GM18951 (cell line): ENCODE results near the gene GNPTG.

Source experiments
- POLR2A ChIP-seq: IDR thresholded peaks from 4 replicates; pipeline ENCODE4 v1.6.1; 2011; ENCODE audit warnings: mild to moderate bottlenecking; ENCODE audit not compliant: insufficient read length, insufficient read depth; ENCODE audit errors: extremely low read depth
- in situ Hi-C: fragments of 300-500 bp; cut with MboI; formaldehyde crosslinking; loops from one replicate; pipeline ENCODE4 v1.12.0; 2022; ENCODE audit warnings: low sequenced_read_pairs, mixed read lengths, inconsistent platforms; ENCODE audit not compliant: unreplicated experiment

GNPTG gene

DNA sequence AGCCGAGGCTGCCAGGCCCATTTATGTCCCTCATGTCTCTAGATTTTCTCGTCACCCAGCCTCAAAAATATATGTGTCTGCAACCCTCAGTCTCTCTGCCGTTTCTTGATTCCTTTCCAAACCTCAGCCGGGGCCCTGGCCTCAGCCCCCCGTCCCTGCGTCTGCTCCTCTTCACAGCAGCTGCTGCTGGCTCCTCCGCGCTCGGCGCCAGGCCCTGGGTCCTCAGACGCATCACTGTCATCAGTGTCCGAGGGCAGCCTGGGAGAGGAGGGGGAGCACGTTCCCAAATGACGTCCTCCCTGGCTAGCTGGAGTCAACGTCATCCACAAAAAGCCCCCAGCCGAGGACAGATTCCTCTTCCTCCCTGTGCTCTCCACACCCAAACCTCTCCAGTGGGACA lies 2.4 kb upstream of the GNPTG start:
- in situ Hi-C loops: no loop called here
- TF ChIP-seq POLR2A: no peak

DNA sequence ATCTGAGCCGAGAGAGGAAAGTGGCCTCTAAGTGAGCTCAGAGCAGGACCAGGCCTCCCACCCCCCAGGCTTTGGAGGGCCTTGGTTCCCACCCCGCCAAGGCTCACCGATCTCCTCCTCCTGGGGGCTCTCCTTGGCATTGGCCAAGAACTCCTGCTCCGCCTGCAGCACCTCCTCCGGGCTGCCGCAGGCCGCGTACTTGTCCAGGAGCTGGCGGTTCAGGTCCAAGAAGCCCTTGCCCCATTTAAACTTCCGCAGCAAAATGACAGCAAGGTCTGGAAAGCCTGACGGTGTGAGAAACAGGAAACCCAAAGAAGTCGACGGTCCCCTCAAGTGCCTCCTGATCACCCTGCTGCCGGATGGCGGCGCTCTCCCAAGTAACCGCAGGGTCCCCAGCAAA lies 1.8 kb upstream of the GNPTG start:
- in situ Hi-C loops: no loop called here
- TF ChIP-seq POLR2A: no peak

DNA sequence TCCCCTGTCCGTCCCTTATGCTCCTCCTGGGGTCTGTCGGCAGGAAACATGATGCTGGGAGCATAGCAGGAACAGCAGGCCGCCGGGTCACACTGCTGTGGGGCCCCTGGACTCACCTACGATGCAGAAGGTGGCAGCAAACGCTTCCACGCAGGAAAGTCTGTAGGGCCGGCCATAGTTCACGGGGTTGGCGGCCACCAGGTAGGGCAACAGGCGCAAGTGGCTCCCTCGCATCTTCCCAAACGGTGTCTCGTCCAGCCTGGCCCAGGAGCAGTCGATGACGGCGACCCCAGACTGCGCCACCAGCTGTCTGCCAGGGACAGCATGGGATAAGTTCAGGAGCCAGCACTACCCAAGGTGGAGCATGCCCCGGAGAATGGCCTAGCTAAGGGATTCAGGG lies 1.0 kb upstream of the GNPTG start:
- no peak for TF ChIP-seq POLR2A
- in situ Hi-C loops: no loop called here

DNA sequence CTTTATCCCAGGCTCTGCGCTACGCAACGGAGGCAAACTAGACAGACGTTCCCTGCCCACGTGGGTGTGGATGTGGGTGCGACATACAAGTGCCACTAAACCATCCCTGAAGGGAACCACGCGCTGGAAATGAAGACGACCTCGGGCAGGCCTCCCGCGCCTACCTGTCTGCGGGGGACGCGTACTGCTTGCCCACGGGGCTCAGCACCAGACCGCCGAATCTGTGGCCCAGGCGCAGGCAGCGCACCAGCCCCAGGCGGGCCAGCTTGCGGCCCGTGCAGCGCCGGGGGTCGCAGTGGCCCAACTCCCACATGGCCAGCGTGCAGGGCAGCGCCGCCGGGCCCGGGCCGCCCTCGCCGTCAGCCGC lies 533 bp upstream of the GNPTG start:
- TF ChIP-seq POLR2A: no peak
- in situ Hi-C loops: no loop called here

DNA sequence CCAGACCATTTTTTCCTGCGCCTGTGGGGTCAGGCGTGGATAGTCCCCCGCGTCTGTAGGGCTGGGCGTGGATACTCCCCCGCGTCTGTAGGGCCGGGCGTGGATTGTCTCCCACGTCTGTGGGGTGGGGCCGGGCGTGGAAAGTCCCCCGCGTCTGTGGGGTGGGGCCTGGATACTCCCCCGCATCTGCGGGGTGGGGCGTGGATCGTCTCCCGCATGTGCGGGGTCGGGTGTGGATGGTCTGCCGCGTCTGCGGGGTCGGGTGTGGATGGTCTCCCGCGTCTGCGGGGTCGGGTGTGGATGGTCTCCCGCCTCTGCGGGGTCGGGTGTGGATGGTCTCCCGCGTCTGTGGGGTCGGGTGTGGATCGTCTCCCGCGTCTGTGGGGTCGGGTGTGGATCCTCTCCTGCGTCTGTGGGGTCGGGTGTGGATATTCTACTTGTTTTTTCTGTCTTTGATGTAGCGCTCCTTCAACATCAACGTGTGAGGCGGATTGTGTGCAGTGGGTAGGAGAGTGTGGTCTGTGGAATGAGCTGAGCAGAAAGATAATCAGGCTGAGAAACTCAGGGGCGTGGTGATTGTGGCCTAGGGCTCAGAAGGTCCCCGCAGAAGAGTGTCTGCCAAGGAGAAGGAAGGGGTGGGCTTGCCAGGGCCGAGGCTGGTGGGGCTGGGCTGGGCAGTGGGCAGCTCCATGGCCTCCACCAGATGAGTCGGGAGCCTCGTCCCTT lies 3.2 kb downstream of the GNPTG start:
- TF ChIP-seq POLR2A: no peak
- in situ Hi-C loops: no loop called here

DNA sequence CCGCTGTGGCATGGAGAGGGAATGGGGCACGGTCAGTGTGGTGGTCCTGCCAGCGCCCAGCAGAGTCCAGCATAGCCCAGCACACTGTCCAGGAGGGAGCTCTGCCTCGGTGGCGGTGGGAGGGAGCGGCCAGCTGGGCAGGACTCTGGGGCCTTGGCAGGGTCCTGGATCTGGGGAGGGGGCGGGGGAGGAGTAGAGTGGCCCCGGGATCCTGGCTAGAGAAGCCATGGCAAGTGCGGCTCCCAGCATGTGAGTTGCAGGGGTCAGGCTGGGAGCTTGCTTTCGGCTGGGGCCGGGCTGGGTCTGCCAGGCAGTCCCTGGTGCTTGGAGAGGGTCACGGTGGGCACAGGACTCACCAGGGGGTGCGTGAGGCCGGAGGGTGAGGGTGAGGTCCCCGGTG lies 3.9 kb downstream of the GNPTG start:
- in situ Hi-C loops: no loop called here
- TF ChIP-seq POLR2A: no peak

DNA sequence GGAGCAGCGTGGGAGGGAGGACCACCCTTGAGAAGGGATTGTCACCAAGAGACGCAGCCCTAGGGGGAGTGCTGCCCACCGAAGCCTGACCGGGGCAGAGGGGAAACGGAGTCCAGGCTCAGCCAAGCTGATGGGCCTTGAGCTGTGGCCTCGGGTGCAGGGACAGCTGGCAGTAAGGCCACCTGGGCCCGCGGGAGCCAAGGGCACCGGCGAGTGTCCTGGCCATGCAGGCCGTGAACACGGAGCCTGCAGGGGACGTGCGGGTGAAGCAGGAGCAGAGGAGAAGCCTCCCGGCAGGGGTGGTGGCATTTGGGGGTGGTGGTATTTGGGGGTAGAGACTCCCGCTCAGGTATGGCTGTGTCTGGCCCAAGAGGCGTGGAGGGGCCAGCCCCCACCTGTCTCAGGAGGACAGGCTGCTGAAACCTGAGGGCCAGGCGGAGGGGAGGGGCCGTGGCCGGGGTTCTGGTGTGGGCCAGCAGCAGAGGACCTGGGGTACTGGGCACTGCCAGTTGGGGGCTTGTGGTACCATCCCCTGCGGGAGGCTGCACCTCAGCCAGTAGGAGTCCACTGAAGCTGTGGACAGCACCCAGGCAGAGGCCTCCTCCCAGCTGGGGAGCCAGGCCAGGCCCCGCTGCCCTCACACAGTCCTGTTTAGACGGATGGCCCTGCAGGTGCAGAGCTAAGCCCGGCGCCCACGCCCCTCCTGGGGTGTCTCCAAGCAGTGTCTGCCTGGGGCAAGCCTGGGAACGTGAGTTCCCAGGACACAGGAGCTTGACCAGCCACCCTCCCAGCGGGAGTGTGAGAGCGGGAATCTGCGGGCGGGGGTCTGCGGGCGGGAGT lies 4.5 kb downstream of the GNPTG start:
- in situ Hi-C loops: no loop called here
- TF ChIP-seq POLR2A: no peak

DNA sequence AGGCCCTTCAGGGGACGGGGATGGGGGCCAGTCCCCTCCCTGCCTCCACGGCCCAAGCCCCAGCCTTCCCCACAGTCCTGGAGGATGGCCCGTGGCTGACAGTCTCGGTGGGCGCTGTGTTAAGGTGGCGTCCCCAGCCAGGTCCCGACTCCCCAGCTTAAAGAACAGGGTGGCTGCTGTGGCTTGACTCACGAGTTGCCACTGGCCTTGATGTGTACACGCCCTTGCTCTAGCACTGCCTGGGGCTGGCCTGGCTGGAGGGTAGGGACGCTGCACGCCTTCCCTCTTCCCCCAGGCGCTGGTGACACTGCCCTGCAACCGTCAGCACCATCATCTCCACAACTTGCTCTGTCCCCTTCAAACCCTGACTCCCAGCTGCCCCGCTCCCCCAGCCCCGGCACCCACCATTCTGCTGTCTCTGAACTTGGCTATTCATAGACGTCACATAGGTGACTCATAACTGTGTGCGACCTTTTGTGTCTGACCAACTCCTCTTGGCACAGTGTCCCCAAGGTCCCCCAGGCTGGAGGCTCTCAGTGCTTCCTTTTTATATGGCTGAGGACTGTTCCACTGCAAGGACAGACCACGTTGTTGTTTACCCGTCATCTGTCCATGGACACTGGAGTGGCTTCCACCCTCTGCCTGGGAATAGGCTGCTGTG lies 6.3 kb downstream of the GNPTG start:
- no peak for TF ChIP-seq POLR2A
- in situ Hi-C loops: no loop called here

DNA sequence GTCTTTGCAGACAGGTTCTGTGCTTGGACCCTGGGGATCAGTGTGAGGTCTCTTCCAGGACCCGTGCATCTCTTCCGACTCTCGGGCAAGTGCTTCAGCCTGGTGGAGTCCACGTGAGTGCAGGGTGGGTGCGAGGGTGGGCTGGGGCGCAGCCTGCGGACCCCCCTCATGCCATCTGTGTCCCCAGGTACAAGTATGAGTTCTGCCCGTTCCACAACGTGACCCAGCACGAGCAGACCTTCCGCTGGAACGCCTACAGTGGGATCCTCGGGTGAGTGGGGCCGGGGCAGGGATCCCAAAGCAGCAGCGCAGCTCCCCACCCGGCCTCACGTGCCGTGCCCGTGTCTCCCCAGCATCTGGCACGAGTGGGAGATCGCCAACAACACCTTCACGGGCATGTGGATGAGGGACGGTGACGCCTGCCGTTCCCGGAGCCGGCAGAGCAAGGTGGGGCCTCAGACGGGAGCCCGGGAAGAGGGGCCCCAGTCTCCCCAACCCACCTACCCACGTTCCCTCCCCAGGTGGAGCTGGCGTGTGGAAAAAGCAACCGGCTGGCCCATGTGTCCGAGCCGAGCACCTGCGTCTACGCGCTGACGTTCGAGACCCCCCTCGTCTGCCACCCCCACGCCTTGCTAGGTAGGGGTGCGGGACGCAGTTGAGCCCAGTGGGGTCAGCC lies 10.1 kb downstream of the GNPTG start:
- in situ Hi-C loops: no loop called here
- TF ChIP-seq POLR2A: no peak

DNA sequence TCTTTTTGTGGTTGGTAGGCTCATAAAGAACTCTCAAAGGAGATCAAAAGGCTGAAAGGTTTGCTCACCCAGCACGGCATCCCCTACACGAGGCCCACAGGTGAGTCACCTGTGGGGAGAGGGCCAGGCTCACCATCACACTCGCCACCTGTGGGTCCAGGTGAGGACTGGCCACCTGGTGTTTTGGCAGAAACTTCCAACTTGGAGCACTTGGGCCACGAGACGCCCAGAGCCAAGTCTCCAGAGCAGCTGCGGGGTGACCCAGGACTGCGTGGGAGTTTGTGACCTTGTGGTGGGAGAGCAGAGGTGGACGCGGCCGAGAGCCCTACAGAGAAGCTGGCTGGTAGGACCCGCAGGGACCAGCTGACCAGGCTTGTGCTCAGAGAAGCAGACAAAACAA lies 11.1 kb downstream of the GNPTG start:
- TF ChIP-seq POLR2A: no peak
- in situ Hi-C loops: no loop called here

DNA sequence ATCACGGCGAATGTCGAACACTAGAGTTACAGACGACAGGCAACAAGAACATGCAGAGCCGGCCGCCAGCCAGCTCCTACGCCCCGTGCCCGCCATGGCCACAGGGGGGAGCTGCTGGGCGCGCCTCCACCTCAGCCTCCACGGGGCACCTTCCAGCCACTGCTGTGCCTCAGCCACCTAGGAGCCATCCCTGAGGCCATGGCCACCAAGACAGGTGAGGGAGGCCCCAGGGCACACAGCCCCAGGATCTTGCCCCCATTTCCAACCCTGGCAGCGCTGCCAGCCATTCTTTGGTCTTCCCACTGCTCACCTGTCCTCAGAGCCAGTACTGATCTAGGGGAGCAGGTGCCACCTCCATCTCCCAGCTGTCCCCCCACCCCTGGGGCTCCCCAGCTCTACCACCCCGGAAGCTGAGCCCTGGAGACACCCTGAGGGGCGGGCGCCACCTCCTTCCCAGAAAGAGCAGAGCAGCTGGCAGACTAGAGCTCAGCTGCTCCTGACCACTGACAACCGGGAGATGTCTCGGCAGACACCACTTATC lies 11.8 kb downstream of the GNPTG start:
- in situ Hi-C loops: no loop called here
- no peak for TF ChIP-seq POLR2A

DNA sequence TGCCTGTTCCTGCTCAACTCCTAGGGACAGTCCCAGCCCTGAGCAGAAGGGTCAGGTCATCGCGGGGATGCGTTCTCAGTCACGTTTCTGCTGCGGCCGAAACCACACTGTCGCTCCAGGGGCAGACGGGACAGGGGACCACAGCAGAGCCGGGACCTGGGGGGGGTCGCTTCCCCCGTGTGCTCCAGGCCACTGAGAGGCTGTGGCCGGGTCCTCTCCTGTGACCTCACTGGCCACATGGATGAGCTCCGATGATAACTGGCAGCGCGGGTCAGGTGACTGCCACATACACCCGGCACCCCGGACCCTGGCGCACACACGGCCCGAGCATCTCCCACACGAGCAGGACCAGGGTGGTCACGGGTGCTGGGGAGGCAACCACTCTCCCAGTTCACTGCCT lies 12.8 kb downstream of the GNPTG start:
- no peak for TF ChIP-seq POLR2A
- in situ Hi-C loops: no loop called here
